Sigmoid colon (tissue), 7 donors: ENCODE data around the gene LAMTOR2. TPM values are rescaled to one million over a fixed set of nuclear protein-coding genes. Genes with fewer than 3 reads are reported as not detected.

Source experiments
- DNase-seq: peaks from one replicate; pipeline ENCODE4 v3.0.0-alpha.2; 2019
- H3K27ac ChIP-seq, 4 donors: fragments of 200-600 bp; sonication (generic); one replicate each; pipeline ENCODE4 v1.5.1; 2016 to 2019; ENCODE audit warnings: mild to moderate bottlenecking in 1 of 4
- H3K27me3 ChIP-seq, 3 donors: fragments of 200-600 bp; sonication (generic); one replicate each; pipeline ENCODE4 v1.5.1; 2019; ENCODE audit warnings: mild to moderate bottlenecking in 1 of 3
- H3K36me3 ChIP-seq, 4 donors: fragments of 200-600 bp; sonication (generic); one replicate each; pipeline ENCODE4 v1.5.1; 2016 to 2019
- H3K4me1 ChIP-seq, 4 donors: fragments of 200-600 bp; sonication (generic); one replicate each; pipeline ENCODE4 v1.5.1; 2017 to 2019
- H3K4me3 ChIP-seq, 4 donors: fragments of 200-600 bp; sonication (generic); one replicate each; pipeline ENCODE4 v1.5.1; 2017 to 2019; ENCODE audit warnings: mild to moderate bottlenecking in 2 of 4, moderate library complexity in 1 of 4
- H3K9me3 ChIP-seq, 4 donors: fragments of 200-600 bp in 3 of 4; sonication (generic) in 3 of 4; one replicate each; pipeline versions ENCODE4 v1.5.1 to v1.6.1; 2013 to 2019
- CTCF ChIP-seq, 4 experiments: fragments of 450-650 bp in 3 of 4; fragments of 200-600 bp in 1 of 4; IDR thresholded peaks; one replicate each; pipeline ENCODE4 v1.5.1; 2016 to 2019; ENCODE audit warnings: antibody characterized with exemption in 4 of 4, mild to moderate bottlenecking in 3 of 4, moderate library complexity in 2 of 4
- EP300 ChIP-seq, 4 donors: sonication (generic); formaldehyde crosslinking; IDR thresholded peaks; one replicate each; pipeline ENCODE4 v1.6.1; 2017; ENCODE audit warnings: antibody characterized with exemption in 4 of 4
- POLR2A ChIP-seq, 2 donors: fragments of 450-650 bp; IDR thresholded peaks; one replicate each; pipeline ENCODE4 v1.6.1; 2016; ENCODE audit warnings: antibody characterized with exemption in 2 of 2, mild to moderate bottlenecking in 2 of 2, moderate library complexity in 2 of 2
- POLR2AphosphoS5 ChIP-seq, 4 donors: sonication (generic); formaldehyde crosslinking; IDR thresholded peaks; one replicate each; pipeline ENCODE4 v1.6.1; 2017; ENCODE audit warnings: antibody characterized with exemption in 4 of 4
- WGBS, 2 donors: extraction: QIAGEN DNeasy Blood & Tissue Kit; methylation state at CpG; one replicate each; pipeline ENCODE4 v1.1.7; 2013; 5-methylcytosine and 5-hydroxymethylcytosine counted together
- intact Hi-C: fragments of 100-400 bp; cut with DNase I; formaldehyde crosslinking; loops from one replicate; pipeline ENCODE4 v1.15.1; 2023
- polyA plus RNA-seq, 3 donors: library from polyadenylated mRNA; stranded (reverse); fragments of 200-250 nt; gene quantifications; one replicate each; pipeline ENCODE4 v1.2.3, GENCODE V29; 2013
- total RNA-seq, 4 donors: library from RNA; depleted of rRNA; stranded (reverse); fragments of >200 nt; gene quantifications; one replicate each; pipeline ENCODE4 v1.1.0, GENCODE V29; 2016
- donor health status: healthy with polysubstance abuse.
- donor health status: Bipolar disorder and iron deficiency.
- donor health status: healthy.

Gene LAMTOR2
- total and polyA plus RNA-seq, 7 donors: 55.4 to 245 (median 86.4) TPM

GRCh38 chr1:156080863-156081179, 26.2 kb downstream of the LAMTOR2 start:
- no peak overlapping the region for H3K4me3 ChIP-seq
- H3K9me3 ChIP-seq: no peaks in the 10 kb centered on the region
- DNase-seq: no peak
- TF ChIP-seq CTCF (IDR thresholded peaks at IDR 0.05) (no peak), POLR2AphosphoS5 (IDR thresholded peaks at IDR 0.05) (no peak), POLR2A (IDR thresholded peaks at IDR 0.05) (no peak), EP300 (IDR thresholded peaks at IDR 0.05) (no peak)
- intact Hi-C loops: no loop called here
- no peak overlapping the region for H3K27ac ChIP-seq
- peaks cover 0 to 42% (median 29%) of the 10 kb centered on the region in 4 donors for H3K4me1 ChIP-seq
- 30 to 68% methylated on average over 4 of the region's 4 CpGs for WGBS, 2 donors
- H3K36me3 ChIP-seq: no peaks in the 10 kb centered on the region
- H3K27me3 ChIP-seq: no peaks in the 10 kb centered on the region

- no peak for TF ChIP-seq CTCF (IDR thresholded peaks at IDR 0.05)
- no peak for TF ChIP-seq EP300 (IDR thresholded peaks at IDR 0.05)
- no peak for TF ChIP-seq POLR2AphosphoS5 (IDR thresholded peaks at IDR 0.05)
- no peak for TF ChIP-seq POLR2A (IDR thresholded peaks at IDR 0.05)
- H3K36me3 ChIP-seq: no peaks in the 10 kb centered on the region
- peaks cover 0 to 42% (median 26%) of the 10 kb centered on the region in 4 donors for H3K4me1 ChIP-seq
- H3K4me3 ChIP-seq: peak overlapping the region; percentile 63 to 98 (median 86)
- 3 to 5% methylated on average over 60 to 61 of the region's 61 CpGs for WGBS, 2 donors
- H3K9me3 ChIP-seq: no peaks in the 10 kb centered on the region
- no peaks in the 10 kb centered on the region for H3K27me3 ChIP-seq
- intact Hi-C loops: no loop called here
- no peak overlapping the region for H3K27ac ChIP-seq
- DNase-seq: no peak
Measured at GRCh38 chr1:156081180-156081916, 26.8 kb downstream of the LAMTOR2 start.

- intact Hi-C loops: loop anchor here (2.0 kb wide), 1 partner anchor 27 kb away; the partner anchor contains the start of gene LAMTOR2
- TF ChIP-seq EP300 (IDR thresholded peaks at IDR 0.05) (no peak), POLR2AphosphoS5 (IDR thresholded peaks at IDR 0.05) (no peak), POLR2A (IDR thresholded peaks at IDR 0.05) (no peak), CTCF (IDR thresholded peaks at IDR 0.05) (no peak)
Measured at GRCh38 chr1:156081917-156082308, 27.3 kb downstream of the LAMTOR2 start.

GRCh38 chr1:156082309-156083091, 27.9 kb downstream of the LAMTOR2 start, which contains the start of gene MEX3A:
Gene MEX3A (minus strand): TSS chr1:156082465. CDS start chr1:156081998, 467 bp downstream.
- Histone ChIP-seq H3K9me3 (no peaks in the 10 kb centered on the region), H3K4me3 (peak within 1 kb of the TSS; percentile 63 to 98 (median 86)), H3K36me3 (no peaks in the 10 kb centered on the region), H3K27me3 (no peaks in the 10 kb centered on the region), H3K27ac (peak within 1 kb of the TSS; percentile 68 to 81 (median 74)), H3K4me1 (peaks cover 0 to 38% (median 25%) of the 10 kb centered on the region in 4 donors)
- WGBS, 2 donors: 1% methylated on average over 61 to 62 of the region's 62 CpGs
- intact Hi-C loops: loop anchor here (2.0 kb wide), 1 partner anchor 28 kb away; the partner anchor contains the start of gene LAMTOR2
- TF ChIP-seq POLR2AphosphoS5 (IDR thresholded peaks at IDR 0.05) (peak in 2 of 4 donors; percentile 35 to 43), POLR2A (IDR thresholded peaks at IDR 0.05) (no peak)
- DNase-seq: peak; percentile 88

More at GRCh38 chr1:156081917-156082308, 27.3 kb downstream of the LAMTOR2 start:
- Histone ChIP-seq H3K4me1 (peaks cover 0 to 43% (median 25%) of the 10 kb centered on the region in 4 donors), H3K4me3 (peak overlapping the region; percentile 63 to 98 (median 86)), H3K9me3 (no peaks in the 10 kb centered on the region), H3K27ac (peak overlapping the region in 1 of 4 donors; percentile 81), H3K36me3 (no peaks in the 10 kb centered on the region), H3K27me3 (no peaks in the 10 kb centered on the region)
- WGBS, 2 donors: 1% methylated on average over 10 of the region's 10 CpGs
- DNase-seq: no peak
